Retinal pigment epithelial cell (primary cell): Measurements from ENCODE around the gene THOC1.
"Not testable (repeated sequence)": the region's sequence is repeated elsewhere in the genome, so short reads cannot be mapped to it uniquely, and the experiment has no call there.

Source experiments
- DNase-seq: peaks from one replicate; pipeline ENCODE4 v3.0.0-alpha.2; 2010; ENCODE audit warnings: low read depth
- H3K4me3 ChIP-seq: 2 replicates; pipeline ENCODE4 v1.5.1; 2011; ENCODE audit warnings: mild to moderate bottlenecking, low read length, control low read depth, moderate library complexity
- CTCF ChIP-seq: conservative IDR thresholded peaks from 2 replicates; pipeline ENCODE4 v1.5.1; 2011; ENCODE audit warnings: low read depth, low read length, control low read depth, inconsistent platforms

THOC1 gene

DNA sequence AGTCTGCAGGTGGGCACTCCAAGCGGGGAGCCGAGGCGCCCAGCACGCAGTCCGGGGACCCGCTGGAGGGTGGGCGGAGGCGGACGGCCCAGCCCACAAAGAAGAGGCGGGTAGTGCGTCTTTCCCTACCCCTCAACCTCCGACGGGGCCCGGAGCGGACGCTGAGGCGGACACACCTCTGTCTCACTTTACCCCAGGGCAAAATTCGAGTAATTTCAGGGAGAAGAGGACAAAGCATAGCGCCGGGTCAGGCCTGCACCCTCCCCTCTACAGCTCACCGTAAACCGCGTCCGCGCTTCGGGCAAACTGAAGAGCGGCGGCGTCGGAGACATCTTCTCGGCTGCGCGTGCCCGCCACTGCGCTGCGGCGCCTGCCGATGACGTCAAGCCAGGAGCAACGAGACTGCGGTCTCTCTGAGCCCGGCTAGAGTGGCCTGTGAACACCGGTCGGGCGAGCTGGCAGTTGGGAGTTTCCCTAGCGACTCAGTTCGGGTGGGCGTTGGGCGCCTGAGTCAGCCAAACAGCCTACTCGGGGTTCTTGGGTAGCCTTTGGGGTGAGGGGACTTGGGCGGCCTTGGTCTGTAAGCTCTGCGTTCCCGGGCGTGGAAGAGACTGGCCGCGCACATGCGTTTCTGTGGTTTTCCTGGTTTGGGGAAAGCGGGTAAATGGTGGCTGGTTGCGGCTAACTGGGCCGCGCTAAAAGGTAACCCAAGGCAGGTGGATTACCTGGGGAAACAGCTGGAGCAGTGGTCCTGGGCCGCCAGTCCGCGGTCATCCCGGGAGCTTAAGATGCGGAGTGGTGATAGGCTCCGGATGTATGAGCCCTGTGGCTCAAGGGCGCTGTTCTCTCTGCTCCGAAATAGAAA, at the start of gene THOC1:
Gene THOC1 (minus strand): TSS at position 360 of the 865 bp plus-strand sequence. CDS start 28 bp downstream, at position 332.
- peak; percentile 67 for DNase-seq
- peak within 1 kb of the TSS; percentile 81 for H3K4me3 ChIP-seq
- no peak for TF ChIP-seq CTCF

DNA sequence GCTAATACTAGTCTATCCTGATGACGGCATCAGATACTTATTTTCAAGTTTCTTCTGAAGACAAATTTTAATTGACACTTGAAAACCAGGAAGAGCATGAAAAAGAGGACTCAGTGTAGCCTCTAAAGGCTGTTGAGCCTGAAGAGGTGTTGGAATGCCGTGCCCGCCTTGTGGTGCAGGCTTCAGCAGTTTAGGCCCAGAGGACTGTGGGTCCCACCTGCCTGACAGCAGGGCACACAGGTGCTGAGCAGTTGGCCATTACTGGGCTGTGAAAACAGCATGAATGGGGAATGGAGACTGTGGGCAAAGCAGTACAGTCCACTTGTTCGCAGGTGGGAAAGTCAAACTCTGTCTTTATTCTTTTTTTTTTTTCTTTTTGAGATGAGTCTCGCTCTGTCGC, 49.8 kb upstream of the THOC1 start:
- no peak overlapping the region for H3K4me3 ChIP-seq
- TF ChIP-seq CTCF = no peak
- no peak for DNase-seq

GRCh38 chr18:316393-316792, 48.5 kb upstream of the THOC1 start:
- no peak for DNase-seq
- H3K4me3 ChIP-seq = no peak overlapping the region
- TF ChIP-seq CTCF = no peak

DNA sequence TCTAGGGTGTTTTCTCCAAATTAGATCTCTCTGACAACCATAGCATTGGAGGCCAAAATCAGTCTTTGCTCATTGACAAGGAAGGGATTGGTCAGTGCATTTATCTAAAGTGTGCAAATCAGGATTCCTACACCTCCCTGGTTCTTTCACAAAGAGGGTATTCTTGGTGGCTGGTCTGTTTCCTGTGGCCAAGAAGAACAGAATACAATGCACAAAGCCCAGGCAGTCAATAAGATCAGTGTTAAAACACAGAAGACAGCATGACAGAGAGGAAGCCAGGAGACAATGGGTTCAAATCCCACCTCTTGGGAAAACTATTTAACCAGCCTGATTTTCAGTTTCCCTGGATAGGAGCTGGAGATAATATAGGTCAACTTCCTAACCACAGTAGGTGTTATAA, 46.1 kb upstream of the THOC1 start:
- no peak for TF ChIP-seq CTCF
- H3K4me3 ChIP-seq = no peak overlapping the region

GRCh38 chr18:312415-312814, 44.6 kb upstream of the THOC1 start:
- no peak for TF ChIP-seq CTCF
- no peak overlapping the region for H3K4me3 ChIP-seq
- DNase-seq = no peak

More for the DNA sequence above, 46.1 kb upstream of the THOC1 start:
- DNase-seq = no peak

DNA sequence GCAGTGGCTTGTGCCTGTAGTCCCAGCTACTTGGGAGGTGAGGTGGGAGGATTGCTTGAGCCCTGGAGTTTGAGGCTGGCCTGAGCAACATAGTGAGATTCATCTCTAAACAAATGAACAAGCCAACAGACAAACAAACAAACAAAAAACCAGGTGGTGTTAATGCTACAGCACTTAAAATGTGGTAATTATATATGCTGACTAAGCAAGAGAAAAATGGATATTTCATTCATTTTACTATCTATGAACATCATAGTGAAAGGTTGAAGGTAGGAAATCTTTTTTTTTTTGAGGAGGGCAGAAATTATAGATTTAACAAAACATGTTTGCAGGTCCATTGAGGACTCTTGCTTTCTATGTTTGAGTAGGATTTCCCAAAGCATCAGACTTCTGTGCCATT, 42.2 kb upstream of the THOC1 start:
- H3K4me3 ChIP-seq = no peak overlapping the region
- DNase-seq = no peak
- TF ChIP-seq CTCF = no peak

DNA sequence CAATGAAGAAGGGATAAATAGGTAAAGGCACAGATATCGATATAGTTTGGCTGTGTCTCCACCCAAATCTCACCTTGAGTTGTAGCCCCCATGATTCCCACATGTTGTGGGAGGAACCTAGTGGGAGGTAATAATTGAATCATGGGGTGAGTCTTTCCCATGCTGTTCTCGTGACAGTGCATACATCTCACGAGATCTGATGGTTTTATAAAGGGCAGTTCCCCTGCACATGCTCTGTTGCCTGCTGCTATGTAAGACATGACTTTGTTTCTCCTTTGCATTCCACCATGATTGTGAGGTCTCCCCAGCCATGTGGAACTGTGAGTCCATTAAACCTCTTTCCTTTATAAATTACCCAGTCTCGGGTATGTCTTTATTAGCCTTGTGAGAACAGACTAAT, 40.2 kb upstream of the THOC1 start:
- DNase-seq, H3K4me3 ChIP-seq: not testable (repeated sequence)
